ENCODE results near the gene BICDL2. TPM values are rescaled to one million over a fixed set of nuclear protein-coding genes. Genes with fewer than 3 reads are reported as not detected.
A peak's percentile ranks its signal among the peaks of the same experiment; 100 is the strongest.

Gene BICDL2
- total RNA-seq, 3 donors from 2014 or later = 31.5 to 50.1 TPM; not detected in 1

DNA sequence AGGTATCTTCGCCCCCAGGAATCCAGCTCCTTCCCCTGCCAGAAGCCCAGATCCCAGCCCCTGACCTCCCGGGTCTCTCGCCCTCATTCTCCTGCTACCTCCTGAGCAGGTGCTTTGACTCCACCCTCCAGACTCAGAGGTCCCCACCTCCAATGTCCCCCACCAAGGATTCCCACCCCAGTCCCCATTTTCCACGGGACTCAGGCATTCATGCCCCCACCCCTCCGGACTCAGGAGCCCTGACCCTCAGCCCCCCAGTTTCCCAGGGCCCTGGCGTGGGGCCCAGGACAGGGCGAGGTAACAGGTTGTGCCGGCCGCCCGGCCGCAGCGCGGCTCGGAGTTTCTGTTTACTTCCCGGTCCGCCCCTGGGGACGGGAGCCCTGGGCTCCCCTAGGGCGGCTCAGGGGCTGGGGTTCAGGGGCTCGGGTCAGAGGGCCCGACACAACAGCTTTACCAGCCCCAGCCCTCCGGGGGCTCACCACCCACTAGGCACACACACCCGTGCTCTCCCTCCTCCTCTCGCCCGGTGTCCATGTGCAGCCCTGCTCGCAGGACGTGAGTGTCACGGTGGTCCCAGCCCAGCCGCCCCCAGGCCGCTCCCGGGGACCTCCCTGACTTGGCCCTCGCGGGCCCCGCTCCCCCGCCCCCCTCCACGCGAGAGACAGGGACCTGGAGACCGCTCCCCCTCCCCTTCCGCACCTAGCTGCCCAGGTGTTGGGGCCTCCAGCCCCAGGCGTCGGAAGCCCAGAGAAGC, 595 bp downstream of the BICDL2 start:
- Histone ChIP-seq H3K4me1 (peaks cover 0 to 4% of the 10 kb centered on the region in 2 donors), H3K27ac (peak overlapping the region; percentile 76 to 91), H3K4me3 (peak overlapping the region in 2 of 3 donors; percentile 64 to 66), H3K27me3 (peaks cover 0 to 40% of the 10 kb centered on the region in 2 donors), H3K36me3 (no peaks in the 10 kb centered on the region), H3K9me3 (no peaks in the 10 kb centered on the region)
- intact Hi-C loops (cut with DNase I; ENCODE audit: low total_unique reads) = no loop called here
- TF ChIP-seq POLR2A (IDR thresholded peaks at IDR 0.05) (no peak), POLR2AphosphoS5 (IDR thresholded peaks at IDR 0.05) (peak in 1 of 3 donors; percentile 42)
- TF ChIP-seq, protein P1, sequence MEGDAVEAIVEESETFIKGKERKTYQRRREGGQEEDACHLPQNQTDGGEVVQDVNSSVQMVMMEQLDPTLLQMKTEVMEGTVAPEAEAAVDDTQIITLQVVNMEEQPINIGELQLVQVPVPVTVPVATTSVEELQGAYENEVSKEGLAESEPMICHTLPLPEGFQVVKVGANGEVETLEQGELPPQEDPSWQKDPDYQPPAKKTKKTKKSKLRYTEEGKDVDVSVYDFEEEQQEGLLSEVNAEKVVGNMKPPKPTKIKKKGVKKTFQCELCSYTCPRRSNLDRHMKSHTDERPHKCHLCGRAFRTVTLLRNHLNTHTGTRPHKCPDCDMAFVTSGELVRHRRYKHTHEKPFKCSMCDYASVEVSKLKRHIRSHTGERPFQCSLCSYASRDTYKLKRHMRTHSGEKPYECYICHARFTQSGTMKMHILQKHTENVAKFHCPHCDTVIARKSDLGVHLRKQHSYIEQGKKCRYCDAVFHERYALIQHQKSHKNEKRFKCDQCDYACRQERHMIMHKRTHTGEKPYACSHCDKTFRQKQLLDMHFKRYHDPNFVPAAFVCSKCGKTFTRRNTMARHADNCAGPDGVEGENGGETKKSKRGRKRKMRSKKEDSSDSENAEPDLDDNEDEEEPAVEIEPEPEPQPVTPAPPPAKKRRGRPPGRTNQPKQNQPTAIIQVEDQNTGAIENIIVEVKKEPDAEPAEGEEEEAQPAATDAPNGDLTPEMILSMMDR (IDR thresholded peaks at IDR 0.05) = no peak
- DNase-seq (ENCODE audit: low spot score in 2 of 2) = no peak

GRCh38 chr16:3035289-3035971, 1.3 kb downstream of the BICDL2 start:
- H3K27me3 ChIP-seq = peaks cover 0 to 40% of the 10 kb centered on the region in 2 donors
- peaks cover 0 to 4% of the 10 kb centered on the region in 2 donors for H3K4me1 ChIP-seq
- intact Hi-C loops (cut with DNase I; ENCODE audit: low total_unique reads) = no loop called here
- no peaks in the 10 kb centered on the region for H3K36me3 ChIP-seq
- peak overlapping the region in 1 of 2 donors; percentile 91 for H3K27ac ChIP-seq
- H3K4me3 ChIP-seq = peak overlapping the region in 2 of 3 donors; percentile 64 to 66
- TF ChIP-seq POLR2A (IDR thresholded peaks at IDR 0.05) (no peak), POLR2AphosphoS5 (IDR thresholded peaks at IDR 0.05) (no peak)
- TF ChIP-seq, protein P1 (IDR thresholded peaks at IDR 0.05) = no peak
- no peak for DNase-seq (ENCODE audit: low spot score in 2 of 2)
- no peaks in the 10 kb centered on the region for H3K9me3 ChIP-seq

GRCh38 chr16:3032624-3033023, 4.1 kb downstream of the BICDL2 start:
- intact Hi-C loops (cut with DNase I; ENCODE audit: low total_unique reads) = no loop called here
- TF ChIP-seq, protein P1 (IDR thresholded peaks at IDR 0.05) = no peak
- TF ChIP-seq POLR2A (IDR thresholded peaks at IDR 0.05) (no peak), POLR2AphosphoS5 (IDR thresholded peaks at IDR 0.05) (no peak)

DNA sequence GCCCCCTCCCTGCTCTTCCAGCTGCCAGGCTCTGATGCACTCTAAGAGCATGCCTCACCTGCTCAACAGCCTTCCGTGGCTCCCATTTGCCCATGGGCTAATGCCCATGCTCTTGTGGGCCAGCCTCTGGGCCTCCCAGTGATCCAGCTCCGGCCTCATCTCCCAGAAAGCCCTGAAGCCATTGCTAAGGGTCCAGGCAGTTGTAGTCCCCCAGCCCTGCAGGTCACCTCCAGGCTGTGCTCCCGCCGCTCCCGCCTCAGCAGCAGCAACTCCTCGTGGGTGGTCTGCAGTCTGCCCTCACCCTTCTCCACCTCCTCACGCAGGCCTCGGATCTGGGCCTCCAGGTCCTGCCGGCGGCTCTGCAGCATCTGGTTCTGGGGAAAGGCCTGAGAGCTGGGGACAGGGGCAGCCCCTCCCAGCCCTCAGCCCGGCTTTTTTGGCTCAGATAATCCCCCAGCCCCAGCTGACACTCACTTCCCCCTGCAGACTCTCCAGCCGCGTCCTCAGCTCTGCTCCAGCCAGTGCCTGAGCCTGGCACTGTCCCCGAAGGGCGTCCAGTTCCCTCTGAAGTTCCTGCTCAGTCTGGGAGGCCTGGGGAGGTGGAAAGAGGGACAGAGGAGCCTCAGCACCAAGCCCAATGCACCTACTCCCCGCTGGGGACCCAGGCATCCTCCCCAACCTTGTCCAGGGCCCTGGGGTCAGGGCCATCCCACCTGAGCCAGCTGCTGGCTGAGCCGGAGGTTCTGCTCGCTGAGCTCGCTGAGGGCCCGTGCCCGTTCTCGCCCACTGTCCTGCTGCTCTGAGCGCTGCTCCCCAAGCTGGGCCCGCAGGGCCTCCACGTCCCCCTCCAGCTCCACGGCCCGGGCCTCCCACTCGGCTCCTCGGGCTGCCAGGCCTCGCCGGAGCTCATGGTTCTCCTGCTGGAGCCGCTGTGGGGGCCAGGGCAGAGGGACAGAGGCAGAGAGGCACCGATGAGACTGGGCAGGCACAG, 6.2 kb downstream of the BICDL2 start:
- Histone ChIP-seq H3K27me3 (peaks cover 0 to 7% of the 10 kb centered on the region in 2 donors), H3K27ac (no peak overlapping the region), H3K9me3 (no peaks in the 10 kb centered on the region), H3K4me1 (peaks cover 0 to 3% of the 10 kb centered on the region in 2 donors), H3K36me3 (no peaks in the 10 kb centered on the region), H3K4me3 (no peak overlapping the region)
- DNase-seq (ENCODE audit: low spot score in 2 of 2) = no peak
- intact Hi-C loops (cut with DNase I; ENCODE audit: low total_unique reads) = no loop called here
- TF ChIP-seq POLR2A (IDR thresholded peaks at IDR 0.05) = no peak
- TF ChIP-seq, protein P1 (IDR thresholded peaks at IDR 0.05) = no peak
- TF ChIP-seq POLR2AphosphoS5 (IDR thresholded peaks at IDR 0.05) = no peak

More at GRCh38 chr16:3032624-3033023, 4.1 kb downstream of the BICDL2 start:
- H3K9me3 ChIP-seq = no peaks in the 10 kb centered on the region
- DNase-seq (ENCODE audit: low spot score in 2 of 2) = no peak
- peak overlapping the region in 1 of 2 donors; percentile 13 for H3K27ac ChIP-seq
- H3K4me1 ChIP-seq = peaks cover 0 to 4% of the 10 kb centered on the region in 2 donors
- H3K4me3 ChIP-seq = no peak overlapping the region
- H3K36me3 ChIP-seq = no peaks in the 10 kb centered on the region
- peaks cover 0 to 23% of the 10 kb centered on the region in 2 donors for H3K27me3 ChIP-seq

All from breast epithelium (tissue), 4 donors.